Measurements from ENCODE around the gene MESP1. TPM values are rescaled to one million over a fixed set of nuclear protein-coding genes. Genes with fewer than 3 reads are reported as not detected.

MESP1 gene
- polyA plus RNA-seq, 12 donors = 0.23 to 1.5 (median 0.97) TPM; not detected in 5

- no peak for DNase-seq
Observed at GRCh38 chr15:89781891-89782618, 31.0 kb upstream of the MESP1 start.

DNA sequence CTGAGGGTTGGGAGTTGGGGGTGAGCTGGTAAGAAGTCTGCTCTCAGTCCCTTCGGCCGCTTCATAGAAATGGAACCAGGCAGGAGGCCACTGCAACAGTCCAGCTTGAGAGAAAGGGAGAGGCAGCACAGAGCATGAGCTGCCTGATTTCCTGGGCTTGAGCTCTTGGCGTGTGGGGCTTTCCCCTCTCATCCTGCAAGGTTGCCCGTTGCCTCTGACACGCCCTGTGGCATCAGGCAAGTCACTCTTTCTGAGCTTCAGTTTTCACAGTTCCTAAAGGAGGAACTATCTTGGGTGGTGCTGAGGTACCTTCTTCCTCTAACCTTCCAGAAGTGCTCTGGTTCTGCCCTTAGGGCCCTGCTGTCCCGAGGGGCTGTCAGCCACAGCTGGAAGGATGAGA, 30.0 kb upstream of the MESP1 start:
- no peak for DNase-seq

DNA sequence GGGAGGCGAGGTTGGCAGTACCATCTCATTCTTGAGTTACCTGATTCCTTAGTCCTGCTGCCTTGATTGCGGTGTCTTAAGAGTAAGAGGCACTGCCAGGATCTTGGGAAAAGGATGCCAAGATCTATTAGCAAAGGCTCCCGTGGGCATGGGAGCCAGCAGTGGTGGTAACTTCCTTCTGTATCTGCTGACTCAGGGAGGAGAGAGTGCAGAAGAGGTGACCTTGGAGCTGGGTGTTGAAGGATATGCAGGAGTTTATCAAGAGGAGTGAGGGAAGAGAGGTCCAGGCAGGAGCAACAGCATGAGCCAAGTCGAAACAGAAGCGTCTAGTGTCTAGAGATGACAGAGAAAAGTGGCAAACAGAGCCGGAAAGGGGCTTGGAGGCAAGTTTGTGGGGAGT, 29.6 kb upstream of the MESP1 start:
- DNase-seq = no peak

DNA sequence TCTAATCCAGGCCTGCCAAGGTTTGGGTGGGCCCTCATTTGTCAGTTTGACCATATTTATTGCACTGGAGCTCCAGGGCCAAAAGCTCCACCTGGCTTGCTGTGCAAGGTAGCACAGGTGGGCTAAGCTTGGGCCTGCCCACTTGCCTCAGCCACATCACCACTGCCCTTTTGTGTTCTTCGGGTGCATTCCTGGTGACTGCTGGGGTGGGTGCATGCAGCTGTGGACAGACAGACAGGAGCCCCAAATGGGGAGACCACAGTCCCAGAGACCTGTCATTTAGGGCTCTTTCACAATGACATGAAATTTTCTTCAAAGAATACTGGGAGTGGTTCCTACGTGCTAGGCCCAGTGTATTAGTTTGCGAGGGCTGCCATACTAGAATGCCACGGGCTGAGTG, 27.8 kb upstream of the MESP1 start:
- no peak for DNase-seq

- no peak for DNase-seq
Observed at GRCh38 chr15:89777782-89778380, 26.8 kb upstream of the MESP1 start.

DNA sequence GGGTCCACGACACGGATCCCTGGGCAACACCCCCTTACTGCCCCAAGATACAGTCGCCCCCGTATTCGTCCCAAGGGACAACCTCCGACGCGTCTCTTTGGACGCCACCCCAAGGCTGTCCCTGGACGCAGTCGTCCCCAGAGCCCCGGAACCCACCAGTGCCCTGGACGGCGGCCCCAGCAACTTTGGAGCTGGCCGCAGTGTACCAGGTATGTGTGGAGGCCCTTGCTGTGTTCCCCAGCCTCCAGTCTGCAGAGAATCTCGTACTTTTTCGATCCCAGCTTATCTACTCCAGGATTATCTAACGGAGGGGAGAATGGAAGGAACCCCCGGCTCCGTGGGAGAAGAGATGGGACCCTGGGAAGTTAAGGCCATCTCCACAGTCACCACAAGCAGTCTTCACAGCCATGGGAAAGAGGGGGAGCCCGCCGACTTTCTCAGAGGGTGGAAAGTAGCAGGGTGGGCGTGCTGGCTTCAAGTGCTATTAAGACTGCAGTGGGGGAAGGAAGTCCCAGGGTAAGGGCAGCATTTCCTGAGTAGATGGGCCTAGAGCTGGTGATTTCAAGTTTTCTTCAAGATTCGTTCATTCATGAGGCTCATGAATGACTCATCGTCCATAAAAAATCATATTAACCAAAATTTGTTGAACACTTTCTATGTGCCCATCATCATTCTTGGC, 26.2 kb upstream of the MESP1 start:
- no peak for DNase-seq

- peak; percentile 88 for DNase-seq
Observed at GRCh38 chr15:89776274-89777072, 25.4 kb upstream of the MESP1 start, which contains the start of gene MESP2. MESP2 (plus strand) TSS chr15:89776332; CDS start chr15:89776358, 26 bp downstream.

DNA sequence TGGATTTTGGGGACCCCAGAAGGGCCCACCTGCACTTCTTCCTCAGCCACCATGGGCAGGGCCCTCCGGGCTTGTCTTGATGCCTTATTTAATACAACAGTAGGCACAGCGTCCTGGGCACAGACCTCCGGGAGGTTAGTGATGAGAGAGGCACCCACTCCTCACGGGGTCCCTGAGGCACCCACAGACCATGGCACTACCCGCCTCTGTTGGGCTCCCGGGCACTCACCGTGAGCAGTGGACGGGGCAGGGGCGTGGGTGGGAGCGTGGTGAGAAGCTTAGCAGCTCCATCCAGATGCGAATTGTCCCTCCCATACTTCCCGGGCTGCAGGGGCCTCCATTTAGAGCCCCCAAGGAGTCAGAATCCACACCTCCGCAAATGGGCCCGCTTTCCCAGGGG, 24.8 kb upstream of the MESP1 start:
- DNase-seq = no peak

GRCh38 chr15:89774492-89774891, 23.4 kb upstream of the MESP1 start:
- DNase-seq = no peak

GRCh38 chr15:89772932-89773583, 22.0 kb upstream of the MESP1 start:
- DNase-seq = no peak

DNA sequence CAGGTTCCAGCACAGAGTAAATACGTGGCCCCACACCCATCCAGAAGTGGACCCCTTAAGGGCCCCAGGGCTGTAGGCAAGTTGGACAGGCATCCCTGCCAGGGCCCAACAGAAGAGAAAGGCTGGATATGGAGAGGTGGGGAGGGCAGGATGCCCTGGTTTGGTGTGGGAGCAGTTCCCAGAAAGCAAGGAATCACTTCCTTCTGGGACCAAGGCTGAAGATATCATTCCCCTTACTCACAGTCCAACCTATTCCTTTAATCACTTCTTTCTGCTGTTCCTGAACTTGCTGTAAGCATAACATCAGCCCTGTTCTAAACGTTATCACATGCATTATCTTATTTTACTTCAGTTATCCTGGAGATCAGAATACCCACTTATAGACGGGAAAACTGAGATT, 19.0 kb upstream of the MESP1 start:
- DNase-seq = no peak

- no peak for DNase-seq
Observed at GRCh38 chr15:89769366-89769765, 18.3 kb upstream of the MESP1 start.

GRCh38 chr15:89768071-89768500, 17.0 kb upstream of the MESP1 start:
- peak; percentile 52 for DNase-seq

DNA sequence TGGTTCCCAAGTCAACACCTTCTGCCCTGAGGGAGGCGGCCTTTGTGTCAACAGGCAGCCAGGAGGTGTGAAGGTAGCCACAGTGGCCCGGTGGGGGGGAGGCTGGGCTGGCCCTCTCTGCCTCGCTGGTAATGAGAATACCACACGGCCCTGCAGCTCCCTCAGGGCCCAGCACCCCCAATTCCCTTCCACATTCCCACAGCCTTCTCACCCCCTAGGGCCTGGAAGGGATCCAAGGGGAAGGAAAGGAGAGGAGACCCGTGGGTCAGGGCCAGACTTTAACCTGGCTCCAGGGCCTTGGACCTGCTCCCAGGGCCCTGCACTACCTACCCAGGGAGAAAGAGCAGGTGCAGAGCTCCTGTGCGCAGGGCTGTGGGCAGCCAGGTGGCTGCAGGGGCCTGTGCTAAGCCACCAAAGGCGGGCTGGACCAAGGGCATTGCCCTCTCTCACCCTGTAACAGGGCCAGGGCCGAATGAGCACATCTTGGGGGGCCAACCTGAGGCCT, 16.4 kb upstream of the MESP1 start:
- DNase-seq = no peak

DNA sequence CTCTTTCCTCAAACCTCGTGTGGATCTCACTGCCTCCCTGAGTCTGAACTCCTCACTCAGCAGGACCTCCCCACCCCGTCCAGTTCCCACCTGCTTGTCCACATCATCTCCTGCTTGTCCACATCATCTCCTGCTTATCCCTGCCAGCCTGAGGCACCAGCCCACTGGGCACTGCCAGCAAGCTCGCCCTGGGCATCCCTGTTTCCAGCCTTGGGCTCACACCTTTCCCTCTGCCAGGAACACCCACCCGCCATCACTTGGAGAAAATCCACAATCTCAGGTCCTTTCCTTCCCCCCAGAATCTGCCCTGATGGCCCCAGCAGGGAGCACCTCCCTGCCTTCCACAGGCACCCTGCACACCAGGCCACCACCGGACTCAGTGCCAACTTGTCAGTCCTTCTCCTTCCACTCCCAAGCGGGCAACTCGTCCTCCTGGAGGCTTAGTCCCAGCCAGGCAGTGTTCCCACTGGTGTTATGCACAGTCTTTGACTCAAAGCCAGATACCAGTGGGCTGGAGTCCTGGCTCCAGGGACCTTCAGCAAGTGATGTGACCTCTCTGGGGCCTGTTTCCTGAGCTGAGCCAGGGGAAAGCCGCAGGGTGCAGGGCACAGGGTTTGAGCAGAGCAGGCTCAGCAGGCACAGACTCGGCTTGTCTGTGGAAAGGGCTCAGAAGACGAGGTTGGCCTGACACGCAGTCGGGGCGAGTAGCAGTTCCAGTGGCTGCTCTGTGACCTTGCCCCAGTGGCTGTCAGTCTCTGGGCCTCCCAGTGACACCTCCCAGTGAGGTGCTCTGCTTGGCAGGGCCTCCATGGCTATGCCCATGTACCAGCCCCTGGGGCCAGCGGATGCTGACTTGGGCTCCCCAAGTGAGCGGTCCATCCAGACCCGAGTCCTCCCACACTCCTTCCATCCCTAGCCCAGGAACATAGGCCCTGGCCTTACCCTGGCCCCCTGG, 15.6 kb upstream of the MESP1 start:
- no peak for DNase-seq

GRCh38 chr15:89765694-89766093, 14.6 kb upstream of the MESP1 start:
- DNase-seq = no peak

- no peak for DNase-seq
Observed at GRCh38 chr15:89761929-89762328, 10.9 kb upstream of the MESP1 start.

DNA sequence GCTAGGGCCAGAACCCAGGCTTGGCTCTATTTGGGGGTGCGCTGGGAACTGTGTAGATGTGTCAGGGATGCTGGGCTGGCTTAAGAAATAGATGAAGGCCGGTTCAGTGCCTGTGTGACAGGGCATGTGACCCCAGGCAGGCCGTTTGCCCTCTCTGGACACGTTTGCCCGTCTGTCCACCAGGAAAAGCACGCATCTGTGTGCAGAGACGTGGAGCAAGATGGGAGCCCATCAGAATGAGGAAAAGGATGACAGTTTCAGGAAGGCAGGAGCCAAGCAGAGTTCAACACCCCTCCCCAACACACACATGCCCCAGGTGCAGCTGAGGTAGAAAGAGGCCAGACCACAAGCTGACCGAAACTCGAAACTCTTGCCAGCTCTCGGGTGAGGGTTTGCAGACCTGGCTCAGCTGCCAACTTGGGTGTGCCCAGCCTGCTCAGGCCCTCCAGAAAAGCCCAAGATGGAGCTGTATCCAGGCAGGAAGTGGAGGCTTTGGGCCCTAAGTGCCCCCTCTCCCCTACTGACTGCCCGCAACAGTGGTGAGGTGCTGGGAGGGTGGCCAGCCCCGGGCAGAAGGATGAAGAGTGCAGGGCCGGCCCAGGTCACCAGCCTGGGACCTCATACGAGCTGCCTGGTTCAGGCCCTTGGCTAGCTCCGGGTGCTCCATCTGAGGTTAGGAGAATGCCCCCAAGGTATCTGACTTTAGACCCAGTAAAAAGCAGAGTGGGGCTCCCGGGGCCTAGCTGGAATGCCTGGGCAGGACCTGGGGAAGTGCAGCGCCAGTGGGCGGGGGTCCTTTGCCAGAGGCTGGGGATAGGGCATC, 10.2 kb upstream of the MESP1 start:
- no peak for DNase-seq

DNA sequence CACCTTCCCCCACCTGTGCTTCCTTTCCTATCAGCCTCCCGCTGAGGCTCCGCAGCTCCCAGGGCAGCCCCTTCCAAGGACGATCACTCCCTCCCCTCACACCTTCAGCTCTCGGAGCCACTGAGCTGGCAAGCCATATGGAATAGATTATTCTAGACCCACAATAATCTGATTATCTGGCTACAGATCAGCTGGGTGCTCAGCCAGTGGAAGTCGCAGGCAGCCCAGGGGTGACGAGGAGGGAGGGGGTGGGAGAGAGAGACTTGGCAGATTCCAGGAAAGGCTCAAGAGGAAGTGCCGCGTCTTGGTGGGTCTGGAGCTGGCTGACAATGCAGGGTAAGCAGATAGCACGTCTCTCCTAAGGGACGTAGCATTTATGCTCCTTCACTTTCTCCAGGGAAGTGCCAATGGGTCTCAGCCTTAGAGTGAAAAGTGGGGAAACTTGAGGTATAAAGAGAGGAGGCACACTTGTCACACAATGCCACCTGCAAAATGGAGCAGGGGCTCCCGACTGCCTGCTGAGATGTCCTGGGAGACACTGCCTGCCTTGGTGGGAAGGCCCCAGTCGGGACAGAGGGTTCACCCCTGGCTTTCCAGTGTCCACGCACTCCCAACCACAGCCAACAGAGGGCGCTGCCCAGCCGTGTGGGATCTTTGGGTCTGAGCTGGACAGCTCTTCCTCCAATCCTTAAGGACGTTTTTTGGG, 9.4 kb upstream of the MESP1 start:
- DNase-seq = peak; percentile 72

Measured in muscle of arm (tissue), 12 donors.